Measurements from ENCODE around the gene TSC1. TPM values are rescaled to one million over a fixed set of nuclear protein-coding genes. Genes with fewer than 3 reads are reported as not detected.
"Not testable (repeated sequence)": the region's sequence is repeated elsewhere in the genome, so short reads cannot be mapped to it uniquely, and the experiment has no call there.

Gene TSC1
- total RNA-seq, 1 experiment from 2014 or later: 16.5 TPM

DNA sequence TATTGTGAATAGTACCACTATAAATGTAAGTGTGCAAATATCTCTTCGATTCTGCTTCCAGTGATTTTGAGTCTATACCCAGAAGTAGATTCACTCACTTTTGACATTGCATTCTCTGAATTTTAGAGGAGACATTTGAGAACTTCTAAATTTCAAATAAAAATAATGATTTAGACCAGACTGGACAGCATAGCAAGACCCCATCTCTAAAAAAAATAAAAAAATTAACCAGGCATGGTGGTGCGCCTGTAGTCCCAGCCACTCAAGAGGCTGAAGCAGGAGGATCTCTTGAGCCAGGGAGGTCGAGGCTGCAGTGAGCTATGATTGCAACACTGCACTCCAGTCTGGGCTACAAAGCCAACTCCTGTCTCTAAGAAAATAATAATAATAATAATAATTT is 32.2 kb upstream of the TSC1 start:
- no peak for DNase-seq (ENCODE audit: low spot score)

DNA sequence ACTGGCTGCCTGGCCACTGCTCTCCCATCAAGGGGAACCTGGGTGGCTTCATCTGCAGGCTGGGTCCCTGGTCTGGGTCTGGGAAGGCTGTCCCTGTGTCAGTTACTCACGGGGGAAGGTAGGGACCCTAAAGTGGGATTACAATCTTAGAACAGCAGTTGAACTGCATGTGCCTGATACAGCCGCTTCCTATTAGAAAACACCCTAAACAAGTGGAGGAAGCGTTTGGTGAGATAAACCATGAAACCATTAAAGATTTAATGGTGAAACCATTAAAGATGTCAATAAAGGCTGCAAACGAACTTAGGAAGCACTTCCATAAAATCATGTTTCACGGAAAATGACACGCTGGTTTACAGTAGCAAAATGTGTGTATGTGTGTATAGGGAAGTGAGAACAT is 31.5 kb upstream of the TSC1 start:
- DNase-seq (ENCODE audit: low spot score): no peak

DNA sequence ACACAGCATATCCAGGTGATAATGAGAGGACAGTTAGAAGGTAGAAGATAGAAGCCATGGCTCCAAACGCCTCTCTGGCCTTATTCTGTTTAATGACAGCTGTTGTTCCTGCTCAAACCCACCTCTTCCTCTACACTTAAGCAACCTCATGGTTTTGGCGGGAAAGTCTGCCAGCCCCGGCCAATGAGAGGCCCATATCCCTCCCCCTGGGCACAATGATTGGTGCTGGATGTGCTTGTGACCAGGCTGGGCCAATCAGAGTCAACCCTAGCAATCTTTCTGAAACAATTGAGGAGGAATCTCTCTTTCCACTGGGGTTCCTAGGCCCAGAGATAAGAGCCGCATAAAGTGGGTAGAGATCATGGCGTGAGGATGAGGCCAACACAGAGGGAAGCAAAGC is 29.3 kb upstream of the TSC1 start:
- DNase-seq (ENCODE audit: low spot score): no peak

DNA sequence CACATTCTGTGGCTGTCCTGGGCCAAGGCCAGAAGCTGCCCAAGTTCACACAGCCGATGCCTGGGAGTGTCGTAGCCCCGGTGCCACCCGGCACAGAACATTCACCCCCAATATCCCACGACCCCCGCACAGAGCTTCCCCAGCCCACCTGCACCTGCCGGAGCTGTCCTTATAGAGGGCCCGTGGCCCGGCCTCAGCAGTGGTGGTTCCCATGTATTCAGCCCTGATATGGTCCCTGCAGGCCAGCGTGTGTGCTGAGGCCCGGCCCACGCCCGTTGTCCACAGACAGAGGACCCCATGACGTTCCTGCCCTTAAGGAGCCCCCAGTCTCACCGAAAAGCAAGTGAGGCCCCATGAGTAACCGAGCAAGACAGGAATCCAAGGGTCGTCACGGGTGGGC is 28.8 kb upstream of the TSC1 start:
- no peak for DNase-seq (ENCODE audit: low spot score)

DNA sequence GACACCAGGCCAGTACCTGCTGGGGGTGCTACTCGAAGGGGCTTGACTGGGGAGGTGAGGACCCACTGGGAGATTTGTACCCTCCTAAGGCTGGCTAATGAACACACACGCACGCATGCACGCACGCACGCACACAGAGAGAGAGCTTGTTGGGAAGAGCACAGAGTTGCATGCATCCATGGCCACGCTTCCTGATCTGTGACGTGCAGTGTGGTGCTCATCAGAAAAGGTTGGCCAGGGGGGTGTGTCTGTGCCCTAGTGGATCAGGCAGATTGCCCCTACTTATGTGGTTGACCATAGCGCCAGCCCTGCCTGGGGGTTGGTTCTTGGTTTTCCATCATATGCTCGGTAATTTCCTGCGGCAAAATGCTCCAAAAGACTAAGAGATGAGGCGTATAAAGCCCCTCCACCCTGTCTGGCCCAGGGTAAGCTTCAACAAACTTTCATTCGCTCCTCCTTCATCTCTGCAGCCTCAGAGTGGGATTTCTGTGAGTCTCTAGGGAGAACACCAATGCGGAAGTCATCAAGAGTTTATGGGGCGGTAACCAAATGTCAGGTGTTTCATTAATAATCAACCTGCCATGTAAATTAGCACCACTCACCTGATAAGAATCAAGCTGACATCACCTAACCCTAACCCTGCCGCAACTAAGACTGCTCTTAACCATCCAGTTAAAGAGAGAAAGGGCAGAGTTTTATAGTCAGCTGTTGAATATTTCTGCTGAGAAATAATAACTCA is 26.1 kb upstream of the TSC1 start:
- DNase-seq (ENCODE audit: low spot score): peak; percentile 65

DNA sequence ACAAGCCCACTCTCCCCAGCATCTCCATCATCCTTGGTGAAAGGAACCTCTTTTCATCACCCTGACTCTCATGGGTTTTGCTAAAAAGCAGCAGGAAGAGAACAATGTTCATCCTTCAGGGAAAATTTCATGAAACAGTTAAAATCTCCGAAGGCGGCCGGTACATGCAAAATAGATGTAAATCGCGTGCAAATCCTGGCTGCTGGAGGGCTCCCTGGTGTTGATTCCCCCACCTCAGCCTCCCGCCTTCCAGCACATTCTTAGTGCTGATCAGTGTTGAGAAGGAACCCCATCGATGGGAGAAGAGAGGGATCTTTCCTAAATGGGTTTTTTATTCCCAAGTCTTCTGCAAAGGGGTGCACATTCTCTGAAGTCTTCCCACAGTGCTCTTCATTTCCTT is 25.4 kb upstream of the TSC1 start:
- no peak for DNase-seq (ENCODE audit: low spot score)

DNA sequence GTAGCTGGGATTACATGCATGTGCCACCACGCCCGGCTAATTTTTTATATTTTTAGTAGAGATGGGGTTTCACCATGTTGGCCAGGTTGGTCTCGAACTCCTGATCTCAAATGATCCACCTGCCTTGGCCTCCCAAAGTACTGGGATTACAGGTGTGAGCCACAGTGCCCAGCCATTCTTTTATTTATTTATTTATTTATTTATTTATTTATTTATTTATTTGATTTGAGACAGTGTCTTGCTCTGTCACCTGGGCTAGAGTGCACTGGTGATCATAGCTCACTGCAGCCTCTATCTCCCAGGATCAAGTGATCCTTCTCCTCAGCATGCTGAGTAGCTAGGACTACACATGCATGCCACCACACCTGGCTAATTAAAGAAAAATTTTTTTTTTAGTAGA is 23.5 kb upstream of the TSC1 start:
- DNase-seq (ENCODE audit: low spot score): not testable (repeated sequence)

DNA sequence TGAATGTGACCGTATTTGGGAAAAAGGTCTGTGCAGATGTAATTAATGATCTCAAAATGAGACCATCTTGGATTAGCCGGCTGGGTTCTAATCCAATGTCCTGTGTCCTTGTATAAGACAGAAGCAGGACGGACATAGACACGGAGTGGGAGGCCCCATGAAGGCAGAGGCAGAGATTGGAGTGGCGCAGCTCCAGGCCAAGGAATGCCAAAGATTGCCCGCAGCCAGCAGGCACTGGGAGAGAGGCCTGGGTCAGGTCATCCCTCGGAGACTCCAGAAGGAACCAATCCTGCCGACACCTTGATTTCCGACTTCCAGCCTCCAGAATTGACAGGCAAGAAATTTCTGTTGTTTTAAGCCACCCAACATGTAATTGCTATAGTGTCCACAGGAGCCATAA is 21.1 kb upstream of the TSC1 start:
- DNase-seq (ENCODE audit: low spot score): no peak

DNA sequence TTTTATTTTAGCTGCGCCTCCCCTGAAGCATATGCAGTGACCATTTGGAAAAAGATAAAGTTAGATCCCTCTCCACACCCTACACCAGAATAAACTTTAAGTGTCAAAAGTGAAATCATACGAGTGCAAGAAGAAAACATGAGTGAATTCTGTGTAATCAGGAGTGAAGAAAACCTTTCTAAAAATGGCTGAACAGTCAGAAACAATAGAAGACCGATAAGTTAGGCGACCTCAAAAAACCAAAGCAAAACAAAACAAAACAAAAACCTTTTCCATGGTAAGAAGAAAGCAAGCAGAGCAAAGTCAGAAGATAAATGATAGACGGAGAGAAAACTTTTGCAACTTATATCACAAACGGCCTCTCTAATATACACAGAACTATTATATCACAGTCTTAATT is 16.6 kb upstream of the TSC1 start:
- DNase-seq (ENCODE audit: low spot score): no peak

DNA sequence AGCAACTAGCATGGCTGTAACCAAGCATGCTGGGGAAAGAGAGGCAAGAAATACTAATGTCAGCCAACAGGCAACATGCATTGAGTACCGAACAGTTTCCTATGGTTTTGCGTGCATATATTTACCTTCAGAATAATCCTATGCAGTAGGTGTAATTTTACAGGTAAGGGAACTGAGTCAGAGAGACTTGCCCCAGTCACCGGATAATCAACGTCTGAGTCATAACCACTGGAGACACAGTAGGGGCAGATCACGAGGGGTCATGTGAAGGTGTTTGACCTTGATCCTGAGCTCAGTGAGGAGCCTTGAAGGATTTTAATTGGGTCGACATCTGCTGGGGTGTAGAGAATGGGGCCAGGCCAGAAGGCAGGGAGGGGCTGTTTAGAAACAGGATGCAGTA is 13.4 kb upstream of the TSC1 start:
- no peak for DNase-seq (ENCODE audit: low spot score)

DNA sequence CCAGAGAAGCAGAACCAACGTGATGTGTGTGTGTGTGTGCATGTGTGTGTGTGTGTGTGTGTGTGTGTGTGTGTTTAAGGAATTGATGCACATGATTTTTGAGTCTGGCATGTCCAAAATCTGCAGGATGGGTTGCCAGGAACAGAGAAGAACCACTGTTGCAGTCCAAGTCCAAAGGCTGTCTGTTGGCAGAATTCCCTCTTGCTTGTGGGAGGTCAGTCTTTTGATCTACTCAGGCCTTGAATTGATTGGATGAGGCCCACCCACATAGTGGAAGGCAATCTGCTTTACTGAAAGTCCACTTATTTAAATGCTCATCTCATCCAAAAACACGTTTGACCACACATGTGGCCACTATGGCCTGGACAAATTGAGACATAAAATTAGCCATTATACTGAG is 11.4 kb upstream of the TSC1 start:
- DNase-seq (ENCODE audit: low spot score): no peak

DNA sequence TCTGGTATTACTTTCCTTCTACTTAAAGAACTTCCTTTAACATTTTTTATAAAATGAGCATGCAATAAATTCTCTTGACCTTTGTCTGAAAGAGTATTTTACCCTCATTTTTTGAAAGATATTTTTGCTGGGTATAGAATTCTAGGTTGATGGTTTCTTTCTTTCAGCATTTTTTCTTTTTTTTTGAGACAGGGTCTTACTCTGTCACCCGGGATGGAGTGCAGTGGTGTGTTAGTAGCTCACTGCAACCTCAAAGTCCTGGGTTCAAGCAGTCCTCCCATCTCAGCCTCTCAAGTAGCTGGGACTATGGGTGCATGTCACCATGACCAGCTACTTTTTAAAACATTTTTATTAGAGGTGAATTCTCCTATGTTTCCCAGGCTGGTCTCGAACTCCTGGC is 10.7 kb upstream of the TSC1 start:
- no peak for DNase-seq (ENCODE audit: low spot score)

DNA sequence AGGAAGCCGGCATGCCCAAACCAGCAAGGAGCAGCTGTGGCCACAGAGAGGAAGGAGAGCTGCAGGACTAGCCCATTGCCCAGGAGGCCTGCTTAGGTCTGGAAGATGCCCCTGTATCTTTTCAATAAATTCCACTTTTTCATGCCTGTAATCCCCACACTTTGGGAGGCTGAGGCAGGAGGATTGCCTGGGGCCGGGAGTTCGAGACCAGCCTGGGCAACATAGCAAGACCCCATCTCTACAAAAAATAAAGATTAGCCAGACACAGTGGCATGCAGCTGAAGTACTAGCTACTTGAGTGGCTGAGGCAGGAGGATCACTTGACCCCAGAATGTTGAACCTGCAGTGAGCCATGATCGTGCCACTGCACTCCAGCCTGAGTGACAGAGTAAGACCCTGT is 5.3 kb upstream of the TSC1 start:
- no peak for DNase-seq (ENCODE audit: low spot score)

DNA sequence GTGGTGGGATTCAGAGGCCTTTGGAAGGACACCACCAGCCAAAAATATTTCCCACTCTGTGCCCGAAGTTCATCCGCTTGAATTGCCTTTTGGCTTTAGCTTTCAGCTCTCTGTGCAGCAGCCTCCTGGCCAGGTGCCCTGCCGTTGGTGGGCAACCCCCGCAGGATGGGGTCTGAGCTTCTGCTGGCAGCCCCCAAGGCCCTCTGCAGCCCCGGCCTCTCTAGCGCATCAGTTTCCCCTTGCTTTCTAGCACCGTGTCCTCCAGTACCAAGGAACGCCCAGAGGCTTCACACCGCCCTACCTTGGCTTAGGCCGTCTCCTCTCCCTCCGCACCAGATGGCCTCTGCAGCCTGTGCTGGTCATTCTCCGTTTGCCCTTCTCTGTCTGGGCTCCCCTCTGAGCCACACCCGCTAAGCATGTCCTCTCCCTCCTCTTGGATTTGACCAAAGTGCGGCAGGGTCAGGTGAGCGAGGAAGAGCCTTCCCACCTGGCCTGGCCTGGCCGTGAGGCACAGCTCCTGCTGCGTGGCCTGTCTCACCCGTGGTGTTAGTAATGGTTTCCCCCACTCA is 4.2 kb upstream of the TSC1 start:
- no peak for DNase-seq (ENCODE audit: low spot score)

DNA sequence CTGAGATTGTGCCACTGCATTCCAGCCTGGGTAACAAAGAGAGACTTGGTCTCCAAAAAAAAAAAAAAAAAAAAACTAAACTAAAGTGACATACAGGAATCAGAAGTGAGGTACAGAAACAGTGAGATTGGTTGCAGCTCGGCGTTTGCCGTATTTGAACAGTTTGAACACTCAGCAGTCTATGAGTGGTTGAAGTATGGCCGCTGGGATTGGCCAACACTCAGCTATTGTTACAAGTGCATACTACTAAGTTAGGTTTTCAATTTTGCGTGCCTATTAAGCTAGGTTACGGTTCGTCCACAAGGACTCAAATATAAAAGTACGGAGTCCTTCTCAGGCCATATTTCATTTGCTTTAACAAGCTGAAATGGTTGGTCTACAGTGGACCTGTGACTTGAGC is 3.3 kb upstream of the TSC1 start:
- DNase-seq (ENCODE audit: low spot score): no peak

DNA sequence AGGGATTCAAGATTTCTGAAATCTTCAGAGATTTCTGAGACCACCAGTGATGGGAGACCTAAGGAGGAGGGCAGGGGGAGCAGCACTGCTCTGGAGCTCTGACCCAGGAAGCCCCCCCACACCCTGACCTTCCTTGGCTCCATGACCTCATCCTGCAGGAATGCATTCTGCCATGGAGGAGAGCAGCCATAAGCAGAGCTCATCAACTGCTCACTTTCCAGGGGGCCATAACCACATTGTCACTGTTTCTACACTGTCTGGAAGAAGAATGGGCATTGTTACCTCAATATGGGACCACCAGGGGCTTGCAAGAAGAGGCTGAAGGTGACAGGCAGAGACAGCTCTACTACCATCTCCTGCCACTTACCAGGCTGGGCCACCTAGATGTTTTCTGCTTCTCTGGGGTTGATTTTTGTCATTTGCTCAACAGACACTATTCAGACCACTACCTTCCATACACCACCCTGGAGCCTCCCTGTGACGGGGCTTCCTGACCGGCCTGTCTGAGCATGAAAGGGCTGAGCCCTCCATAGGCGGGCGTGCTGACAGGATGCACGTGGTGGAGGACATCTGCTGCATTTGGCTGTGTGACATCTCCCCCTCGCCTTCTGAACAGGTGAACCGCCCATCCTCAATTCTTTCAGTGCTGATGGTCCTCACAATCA is 2.3 kb upstream of the TSC1 start:
- DNase-seq (ENCODE audit: low spot score): no peak

DNA sequence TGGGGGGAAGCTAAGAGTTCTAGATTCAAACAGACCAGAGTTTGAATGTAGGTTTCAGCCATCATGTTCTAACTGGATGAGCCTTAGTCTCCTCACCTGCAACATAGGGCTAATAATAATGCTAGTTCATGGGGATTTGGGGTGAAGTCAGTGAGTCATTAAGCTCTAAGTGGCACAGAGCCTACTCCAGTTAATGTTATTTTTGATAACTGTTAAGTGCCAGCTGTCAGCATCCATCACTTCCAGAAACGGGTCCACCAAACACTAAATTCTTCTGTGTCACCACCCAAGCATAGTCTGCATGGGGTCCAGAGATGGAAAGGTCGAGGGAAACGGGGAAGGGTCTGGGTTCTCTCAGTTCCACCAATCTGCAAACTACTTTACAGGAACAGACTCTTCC is 1.8 kb upstream of the TSC1 start:
- DNase-seq (ENCODE audit: low spot score): no peak

DNA sequence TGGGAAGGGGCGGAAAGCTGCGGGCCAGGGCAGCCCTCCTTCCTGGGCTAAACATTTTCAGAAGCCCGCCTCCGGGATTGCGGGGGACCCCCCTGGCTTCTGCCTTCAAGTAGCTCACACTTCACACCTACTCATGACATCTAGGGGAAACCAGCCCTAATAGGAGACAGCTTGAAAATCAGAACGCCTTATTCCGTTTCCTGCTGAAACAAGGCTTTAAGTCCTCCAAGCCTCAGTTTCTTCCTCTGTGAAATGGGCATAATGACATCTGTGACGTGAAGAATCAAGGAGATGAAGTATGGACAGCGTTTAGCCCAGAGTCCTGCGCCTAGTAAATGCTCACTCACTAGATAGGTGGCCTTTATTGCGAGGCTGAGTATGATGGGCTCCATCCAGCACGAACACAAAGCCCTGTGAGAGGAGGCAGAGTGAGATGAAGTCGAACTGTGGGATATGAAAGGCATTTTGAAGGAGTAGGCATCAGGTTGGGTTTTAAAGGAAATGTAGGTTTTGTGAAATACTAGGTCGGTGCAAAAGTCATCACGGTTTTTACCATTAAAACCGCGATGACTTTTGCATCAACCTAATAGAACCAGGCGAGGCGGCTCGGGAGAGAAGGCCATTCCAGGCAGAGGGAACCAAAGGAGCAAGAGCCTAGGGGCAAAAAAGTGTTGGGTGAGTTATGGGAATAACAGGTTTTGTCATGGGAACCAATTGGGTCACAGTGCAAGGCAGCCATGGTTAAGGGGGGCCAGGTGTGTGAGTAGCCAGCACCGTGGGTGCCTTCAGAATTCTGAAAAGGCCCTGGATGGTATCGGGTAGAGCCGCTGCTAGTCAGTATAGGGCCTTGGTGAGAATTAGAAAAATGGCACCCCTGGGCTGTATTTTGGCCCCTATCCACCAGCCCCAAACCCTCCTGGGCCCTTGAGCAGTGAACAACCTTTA is 1.0 kb upstream of the TSC1 start:
- DNase-seq (ENCODE audit: low spot score): no peak

DNA sequence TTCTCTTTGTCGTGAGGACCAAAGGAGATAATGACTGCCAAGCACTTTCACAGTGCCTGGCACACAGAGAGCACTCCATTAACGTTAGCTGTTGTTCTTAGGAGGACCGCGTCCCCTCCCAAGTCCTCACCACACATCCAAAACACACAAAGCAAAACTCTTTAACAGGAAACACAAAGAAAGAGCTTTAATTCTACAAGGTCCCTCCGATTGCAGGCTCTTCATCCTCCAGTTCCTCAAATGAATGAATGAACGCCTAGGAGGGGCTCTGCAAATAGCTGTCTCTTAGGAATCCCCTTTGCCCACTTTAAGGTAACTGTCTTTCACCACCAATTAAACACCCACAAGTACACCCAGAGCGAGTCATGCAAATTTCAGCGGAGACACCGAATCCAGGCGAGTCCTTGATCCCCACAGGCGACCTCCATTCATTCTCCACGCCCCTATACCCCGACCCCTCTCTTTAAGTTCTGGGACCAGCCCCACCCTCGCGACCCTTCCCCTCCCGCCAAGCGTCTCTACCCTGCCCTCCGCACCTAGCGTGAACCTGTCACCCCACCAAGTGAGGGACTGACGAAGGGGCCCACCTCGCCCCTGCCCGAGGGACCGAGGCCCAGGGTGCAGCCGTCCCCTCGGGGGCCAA is 644 bp downstream of the TSC1 start:
- DNase-seq (ENCODE audit: low spot score): no peak

DNA sequence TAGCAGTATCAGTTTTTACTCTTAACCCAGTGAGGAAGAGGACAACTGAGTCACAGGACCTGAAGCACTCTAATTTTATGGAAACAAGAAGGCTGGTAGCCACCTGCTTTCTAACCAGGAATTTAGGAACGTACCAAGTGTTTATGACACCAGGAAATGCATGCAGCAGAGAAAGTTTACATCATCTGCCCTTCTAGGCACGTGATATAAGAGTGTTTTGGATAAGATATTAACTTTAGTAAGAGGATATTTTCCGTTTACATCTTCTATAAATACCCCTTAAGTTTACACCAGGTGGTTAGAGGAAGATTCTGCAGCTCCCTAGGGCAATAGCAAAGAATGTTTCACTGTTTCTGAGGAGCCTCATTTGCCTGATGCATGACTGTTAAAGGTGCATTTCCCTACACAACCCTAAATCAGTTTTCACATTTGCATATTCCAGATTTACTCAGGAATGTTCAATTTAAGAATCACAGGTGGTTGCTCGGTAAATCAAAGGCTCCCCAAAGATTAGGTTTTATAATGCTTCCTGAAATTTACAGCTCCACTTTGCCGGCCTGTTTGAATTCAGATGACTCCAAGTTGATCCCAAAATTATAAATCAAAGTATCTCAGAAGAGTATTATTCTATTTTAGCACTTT is 1.8 kb downstream of the TSC1 start:
- no peak for DNase-seq (ENCODE audit: low spot score)

DNA sequence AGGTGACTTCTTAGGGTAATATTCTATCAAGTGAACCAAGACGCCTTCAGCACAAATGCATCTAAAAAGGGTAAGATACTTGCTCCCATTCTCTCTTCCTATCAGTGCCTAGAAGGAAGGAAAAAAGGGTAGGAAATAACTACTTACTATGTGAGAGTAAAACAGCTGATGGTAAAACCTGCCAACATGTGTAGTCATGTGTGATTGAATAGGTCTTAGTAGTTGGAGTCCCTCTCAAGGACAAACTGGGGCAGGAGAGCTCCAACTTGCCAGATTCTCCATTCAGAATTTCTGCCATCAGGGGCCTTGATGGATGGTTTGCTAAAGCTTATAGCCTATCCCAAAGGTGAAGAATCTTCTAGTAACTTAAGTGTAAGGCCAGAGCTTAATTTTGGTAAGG is 5.2 kb downstream of the TSC1 start:
- no peak for DNase-seq (ENCODE audit: low spot score)

Measured in HT-29 (cell line).